ENCODE results near the gene FAM98C. TPM values are rescaled to one million over a fixed set of nuclear protein-coding genes. Genes with fewer than 3 reads are reported as not detected.

FAM98C gene
- total RNA-seq (2014; rRNA removed; shearing (Covaris generic)), result 21.9 and 32.8 TPM in 2 replicates
- 30.4 and 31.1 TPM in 2 replicates for total RNA-seq (2022)
- Bru-seq, nascent RNA, result percentile 52 among the genes with signal in this experiment
- BruChase-seq, experiment 1, labeled RNA remaining after a 6-hour chase, result percentile 61 among the genes with signal in this experiment
- percentile 57 among the genes with signal in this experiment for BruChase-seq, experiment 2, labeled RNA remaining after a 2-hour chase
- long read RNA-seq, transcript FAM98C-201 (8 exons, 1,271 nt), result major isoform, 19 of 28 reads
- long read RNA-seq, partial matches to known transcripts, result 0 of 28 reads
- long read RNA-seq, other reads (novel, unspliced or antisense), result 8 of 28 reads

DNA sequence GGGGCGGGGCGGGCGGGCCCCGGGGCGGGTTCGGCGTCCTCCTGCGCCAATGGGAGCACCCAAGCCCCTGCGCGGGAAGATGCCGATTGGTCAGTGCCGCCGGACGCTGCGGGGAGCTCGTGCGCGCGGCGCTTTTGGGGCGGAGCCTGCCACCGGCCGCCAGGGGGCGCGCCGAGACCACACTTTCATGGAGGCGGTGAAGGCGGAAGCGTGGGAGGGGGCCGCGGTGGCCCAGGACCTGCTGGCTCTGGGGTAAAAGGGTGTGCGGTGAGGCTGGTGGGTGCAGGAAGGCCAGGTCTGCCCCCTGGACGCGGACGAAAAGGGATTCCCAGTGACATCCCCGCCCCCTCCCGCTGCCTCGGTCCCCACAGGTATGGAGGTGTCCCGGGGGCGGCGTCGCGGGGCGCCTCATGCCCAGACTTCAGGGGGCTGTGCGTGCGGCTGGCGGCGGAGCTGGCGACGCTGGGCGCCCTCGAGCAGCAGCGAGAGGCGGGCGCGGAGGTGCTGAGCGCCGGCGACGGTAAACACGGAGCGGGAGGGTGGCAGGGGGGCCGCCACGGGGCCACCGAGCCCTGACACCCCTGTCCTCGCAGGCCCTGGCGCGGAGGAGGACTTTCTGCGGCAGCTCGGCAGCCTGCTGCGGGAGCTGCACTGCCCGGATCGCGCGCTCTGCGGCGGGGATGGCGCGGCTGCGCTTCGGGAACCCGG lies at the start of gene FAM98C:
Gene FAM98C (plus strand): TSS at position 127 of the 708 bp plus-strand sequence. CDS start 61 bp downstream, at position 188.
- Histone ChIP-seq H2AFZ (ENCODE audit: low read length) (peak within 1 kb of the TSS; percentile 89), H3K36me3 (ENCODE audit: insufficient read depth, low read length) (peaks cover 7% of the 10 kb centered on the region; the same call in 1 of the 2 replicates), H3K9me3 (ENCODE audit: low read length) (no peaks in the 10 kb centered on the region), H3K4me1 (ENCODE audit: insufficient read depth, low read length, poor library complexity, severe bottlenecking) (peaks cover 4% of the 10 kb centered on the region), H4K20me1 (ENCODE audit: insufficient read depth, low read length) (no peaks in the 10 kb centered on the region), H3K9me2 (ENCODE audit: insufficient read depth, low read length) (no peaks in the 10 kb centered on the region), H3K79me2 (ENCODE audit: insufficient read depth, low read depth, low read length) (no peaks in the 10 kb centered on the region), H3K27ac (ENCODE audit: low read depth, low read length, poor library complexity, severe bottlenecking) (peak within 1 kb of the TSS; percentile 29), H3K4me3 (ENCODE audit: low read depth, low read length, poor library complexity, severe bottlenecking) (peak within 1 kb of the TSS; percentile 83), H3K4me2 (ENCODE audit: low read length) (peak within 1 kb of the TSS; percentile 76)
- no TSS peak for BruUV-seq (replicated peaks)
- CTCF ChIA-PET (ENCODE audit: unreplicated experiment), result interaction anchor here (0.6 to 1.2 kb wide), 14 partner anchors 15 to 526 kb away, joined by 3 to 15 read pairs (median 5); partner anchors contain the start of genes GGN and PSMD8
- peak; percentile 99 for DNase-seq (ENCODE audit: low spot score)
- TF ChIP-seq EZH2phosphoT487 (IDR thresholded peaks at IDR 0.05; ENCODE audit: borderline replicate concordance, low read depth, low read length), result no peak
- TF ChIP-seq, protein P1, sequence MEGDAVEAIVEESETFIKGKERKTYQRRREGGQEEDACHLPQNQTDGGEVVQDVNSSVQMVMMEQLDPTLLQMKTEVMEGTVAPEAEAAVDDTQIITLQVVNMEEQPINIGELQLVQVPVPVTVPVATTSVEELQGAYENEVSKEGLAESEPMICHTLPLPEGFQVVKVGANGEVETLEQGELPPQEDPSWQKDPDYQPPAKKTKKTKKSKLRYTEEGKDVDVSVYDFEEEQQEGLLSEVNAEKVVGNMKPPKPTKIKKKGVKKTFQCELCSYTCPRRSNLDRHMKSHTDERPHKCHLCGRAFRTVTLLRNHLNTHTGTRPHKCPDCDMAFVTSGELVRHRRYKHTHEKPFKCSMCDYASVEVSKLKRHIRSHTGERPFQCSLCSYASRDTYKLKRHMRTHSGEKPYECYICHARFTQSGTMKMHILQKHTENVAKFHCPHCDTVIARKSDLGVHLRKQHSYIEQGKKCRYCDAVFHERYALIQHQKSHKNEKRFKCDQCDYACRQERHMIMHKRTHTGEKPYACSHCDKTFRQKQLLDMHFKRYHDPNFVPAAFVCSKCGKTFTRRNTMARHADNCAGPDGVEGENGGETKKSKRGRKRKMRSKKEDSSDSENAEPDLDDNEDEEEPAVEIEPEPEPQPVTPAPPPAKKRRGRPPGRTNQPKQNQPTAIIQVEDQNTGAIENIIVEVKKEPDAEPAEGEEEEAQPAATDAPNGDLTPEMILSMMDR (conservative IDR thresholded peaks at IDR 0.05; ENCODE audit: low read length), result peak; percentile 83
- POLR2A ChIA-PET, result interaction anchor here (0.5 to 1.7 kb wide), 9 partner anchors 12 to 826 kb away, joined by 3 to 10 read pairs (median 4); partner anchors contain the start of genes GGN, PSMD8 and SPRED3
- intact Hi-C loops (cut with micrococcal nuclease; ENCODE audit: unreplicated experiment), result loop anchor here (1.0 to 5.0 kb wide), 5 partner anchors 28 to 529 kb away; partner anchors contain the start of genes EIF3K, MAP4K1, MRPS12 and PSMD8

DNA sequence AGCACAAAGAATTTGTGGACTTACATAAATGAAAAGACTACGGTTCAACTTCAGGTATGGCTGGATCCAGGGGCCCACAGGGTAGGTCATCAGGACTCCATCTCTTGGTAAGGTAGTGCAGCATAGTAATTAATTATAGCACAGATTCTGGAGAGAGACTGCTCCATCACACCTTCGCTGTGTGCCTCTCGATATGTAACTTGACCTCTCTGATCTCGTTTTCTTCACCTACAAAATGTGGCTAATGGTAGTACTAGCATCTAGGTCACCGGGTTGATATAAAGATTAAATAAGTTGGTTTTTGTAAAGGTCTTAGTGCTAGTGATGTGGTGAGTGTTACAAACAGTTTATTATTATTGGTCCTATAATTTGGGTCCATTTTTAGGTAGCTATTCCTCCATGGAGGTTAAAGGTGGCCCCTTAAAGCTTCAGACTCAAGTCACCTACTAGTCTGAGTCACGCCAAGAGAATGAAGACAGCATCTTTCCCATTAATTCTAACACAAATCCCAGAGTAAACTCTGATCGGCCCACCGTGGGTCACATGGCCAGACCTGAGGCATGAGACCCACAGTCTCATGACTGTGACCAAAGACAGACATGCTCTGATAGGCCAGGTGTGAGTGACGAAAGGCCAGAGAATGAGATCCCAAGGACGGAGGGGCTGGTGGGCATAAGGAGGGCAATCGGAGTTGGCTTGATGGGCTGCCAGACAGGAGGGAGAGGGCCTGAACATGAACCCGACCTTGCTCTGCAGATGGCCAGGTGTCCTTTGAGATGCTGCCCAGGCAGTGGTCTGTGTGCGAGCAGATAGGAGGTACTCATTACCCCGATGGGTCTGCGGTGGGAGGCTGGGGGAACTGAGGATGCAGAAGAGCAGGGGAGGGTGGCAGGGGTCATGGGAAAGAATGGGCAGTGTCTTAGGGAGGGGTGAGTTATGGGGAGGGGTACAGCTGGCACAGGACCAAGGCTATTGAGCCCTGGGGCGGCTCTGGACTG lies 46.9 kb upstream of the FAM98C start:
- intact Hi-C loops (cut with micrococcal nuclease; ENCODE audit: unreplicated experiment), result no loop called here
- no peak overlapping the region for H3K27ac ChIP-seq (ENCODE audit: low read depth, low read length, poor library complexity, severe bottlenecking)
- no peaks in the 10 kb centered on the region for H4K20me1 ChIP-seq (ENCODE audit: insufficient read depth, low read length)
- no peaks in the 10 kb centered on the region for H3K4me1 ChIP-seq (ENCODE audit: insufficient read depth, low read length, poor library complexity, severe bottlenecking)
- BruUV-seq (replicated peaks), result no TSS peak
- ChIA-PET CTCF (ENCODE audit: unreplicated experiment) (no interaction called here), POLR2A (no interaction called here)
- H3K4me3 ChIP-seq (ENCODE audit: low read depth, low read length, poor library complexity, severe bottlenecking), result no peak overlapping the region
- H3K9me2 ChIP-seq (ENCODE audit: insufficient read depth, low read length), result no peaks in the 10 kb centered on the region
- TF ChIP-seq, protein P1 (conservative IDR thresholded peaks at IDR 0.05; ENCODE audit: low read length), result no peak
- no peak for TF ChIP-seq EZH2phosphoT487 (IDR thresholded peaks at IDR 0.05; ENCODE audit: borderline replicate concordance, low read depth, low read length)
- H2AFZ ChIP-seq (ENCODE audit: low read length), result no peak overlapping the region
- no peaks in the 10 kb centered on the region for H3K9me3 ChIP-seq (ENCODE audit: low read length)
- H3K36me3 ChIP-seq (ENCODE audit: insufficient read depth, low read length), result no peaks in the 10 kb centered on the region
- H3K79me2 ChIP-seq (ENCODE audit: insufficient read depth, low read depth, low read length), result no peaks in the 10 kb centered on the region
- DNase-seq (ENCODE audit: low spot score), result no peak
- H3K4me2 ChIP-seq (ENCODE audit: low read length), result no peak overlapping the region

All from OCI-LY7 (cell line).